Esophagus muscularis mucosa (tissue), 4 donors: ENCODE results near the gene IGF2. TPM values are rescaled to one million over a fixed set of nuclear protein-coding genes. Genes with fewer than 3 reads are reported as not detected.

ENCODE experiments used
- DNase-seq: peaks from one replicate; pipeline ENCODE4 v3.0.0-alpha.2; 2017; ENCODE audit errors: extremely low spot score
- H3K27ac ChIP-seq, 4 donors: fragments of 200-600 bp; sonication (generic); replicated peaks in 1 of 4; 1 replicate in 3 of 4; 2 replicates in 1 of 4; pipeline ENCODE4 v1.5.1; 2016 to 2019; ENCODE audit warnings: mild to moderate bottlenecking in 1 of 4
- H3K27me3 ChIP-seq, 4 donors: fragments of 200-600 bp; sonication (generic); one replicate each; pipeline versions ENCODE4 v1.5.1 to v1.6.0; 2016 to 2019
- H3K36me3 ChIP-seq, 4 donors: fragments of 200-600 bp; sonication (generic); one replicate each; pipeline ENCODE4 v1.5.1; 2016 to 2019
- H3K4me1 ChIP-seq, 4 donors: fragments of 200-600 bp; sonication (generic); one replicate each; pipeline ENCODE4 v1.5.1; 2016 to 2019
- H3K4me3 ChIP-seq, 4 donors: fragments of 200-600 bp; sonication (generic); 1 replicate in 2 of 4; 2 replicates in 2 of 4; pipeline ENCODE4 v1.5.1; 2016 to 2019; ENCODE audit warnings: mild to moderate bottlenecking in 4 of 4, moderate library complexity in 1 of 4
- H3K9me3 ChIP-seq, 4 donors: fragments of 200-600 bp; sonication (generic); 1 replicate in 3 of 4; 2 replicates in 1 of 4; pipeline ENCODE4 v1.5.1; 2016 to 2019
- EP300 ChIP-seq: sonication (generic); formaldehyde crosslinking; IDR thresholded peaks from one replicate; pipeline ENCODE4 v1.6.1; 2017; ENCODE audit warnings: antibody characterized with exemption
- POLR2A ChIP-seq: fragments of 450-650 bp; IDR thresholded peaks from one replicate; pipeline ENCODE4 v1.6.1; 2017; ENCODE audit warnings: antibody characterized with exemption, moderate library complexity, mild to moderate bottlenecking, low read depth
- POLR2AphosphoS5 ChIP-seq, 2 donors: sonication (generic); formaldehyde crosslinking; IDR thresholded peaks; one replicate each; pipeline ENCODE4 v1.6.1; 2017; ENCODE audit warnings: antibody characterized with exemption in 2 of 2
- WGBS: methylation state at CpG from one replicate; pipeline ENCODE4 v1.1.5; 2018; 5-methylcytosine and 5-hydroxymethylcytosine counted together
- intact Hi-C: fragments of 100-400 bp; cut with DNase I; formaldehyde crosslinking; loops from one replicate; pipeline ENCODE4 v1.15.1; 2023
- total RNA-seq, 4 donors: library from RNA; depleted of rRNA; stranded (reverse); fragments of >200 nt; gene quantifications; one replicate each; pipeline versions ENCODE4 v1.1.0 to v1.2.1, GENCODE V29; 2016
- TF ChIP-seq, protein P1 (sequence below), 3 experiments: fragments of 200-600 bp in 2 of 3; fragments of 450-650 bp in 1 of 3; sonication (generic) in 2 of 3; IDR thresholded peaks; one replicate each; pipeline ENCODE4 v1.5.1; 2017 to 2019; ENCODE audit warnings: antibody characterized with exemption in 3 of 3, mild to moderate bottlenecking in 2 of 3, moderate library complexity in 1 of 3

IGF2 gene
- total RNA-seq, 4 donors from 2014 or later: 25.5 to 59.6 (median 33.0) TPM

DNA sequence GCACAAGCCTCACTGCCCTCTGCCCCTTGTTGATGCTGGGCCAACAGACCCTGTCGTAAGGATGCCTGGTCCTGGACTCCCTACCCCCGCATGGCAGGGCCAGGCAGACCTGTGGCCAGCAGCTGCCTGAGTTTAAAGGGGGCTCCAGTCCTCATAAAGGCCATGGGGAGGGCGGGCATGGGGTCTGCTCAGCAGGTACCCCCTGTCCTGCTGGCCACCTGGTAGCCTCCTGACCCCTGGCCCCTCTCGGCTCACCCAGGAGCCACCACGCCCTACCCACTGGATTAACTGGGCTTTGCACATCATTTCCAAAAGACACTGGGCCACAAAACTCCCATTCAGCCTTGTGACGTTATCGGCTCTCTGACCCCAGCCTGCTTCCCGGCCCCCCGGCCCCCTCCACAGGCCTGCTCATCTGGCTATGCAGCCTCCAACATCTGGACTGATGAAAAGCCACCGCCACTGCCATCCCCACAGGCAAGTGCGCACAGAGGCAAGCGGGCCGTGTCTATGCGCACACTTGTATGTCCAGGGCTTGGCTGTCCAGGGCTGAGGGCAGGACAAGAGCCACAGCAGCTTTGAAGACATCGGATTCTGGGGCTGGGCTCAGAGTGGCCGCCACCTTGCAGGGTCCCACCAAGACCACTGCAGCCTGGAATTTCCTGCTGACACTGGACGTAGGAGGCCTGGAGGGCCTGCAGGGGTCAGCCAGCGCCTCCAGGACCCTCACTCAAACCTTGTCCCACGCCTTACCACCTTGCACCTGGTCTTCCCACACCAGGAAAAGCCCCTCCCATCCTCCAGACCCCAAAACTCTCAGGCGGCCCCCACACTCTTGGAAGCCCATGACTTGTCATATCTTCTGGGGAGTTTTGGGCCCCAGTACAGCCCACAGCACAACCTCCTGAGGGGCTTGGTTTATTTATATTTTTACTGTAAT is 48.7 kb downstream of the IGF2 start:
- Histone ChIP-seq H3K36me3 (no peaks in the 10 kb centered on the region), H3K4me3 (no peak overlapping the region), H3K9me3 (no peaks in the 10 kb centered on the region), H3K27me3 (peaks cover 0 to 37% (median 0%) of the 10 kb centered on the region in 4 donors), H3K4me1 (peaks cover 8 to 21% (median 11%) of the 10 kb centered on the region in 4 donors), H3K27ac (no peak overlapping the region)
- DNase-seq: no peak
- 90% methylated on average over 15 of the region's 20 CpGs for WGBS
- intact Hi-C loops: no loop called here
- TF ChIP-seq POLR2A (no peak), EP300 (no peak), POLR2AphosphoS5 (IDR thresholded peaks at IDR 0.05) (no peak)
- TF ChIP-seq, protein P1, sequence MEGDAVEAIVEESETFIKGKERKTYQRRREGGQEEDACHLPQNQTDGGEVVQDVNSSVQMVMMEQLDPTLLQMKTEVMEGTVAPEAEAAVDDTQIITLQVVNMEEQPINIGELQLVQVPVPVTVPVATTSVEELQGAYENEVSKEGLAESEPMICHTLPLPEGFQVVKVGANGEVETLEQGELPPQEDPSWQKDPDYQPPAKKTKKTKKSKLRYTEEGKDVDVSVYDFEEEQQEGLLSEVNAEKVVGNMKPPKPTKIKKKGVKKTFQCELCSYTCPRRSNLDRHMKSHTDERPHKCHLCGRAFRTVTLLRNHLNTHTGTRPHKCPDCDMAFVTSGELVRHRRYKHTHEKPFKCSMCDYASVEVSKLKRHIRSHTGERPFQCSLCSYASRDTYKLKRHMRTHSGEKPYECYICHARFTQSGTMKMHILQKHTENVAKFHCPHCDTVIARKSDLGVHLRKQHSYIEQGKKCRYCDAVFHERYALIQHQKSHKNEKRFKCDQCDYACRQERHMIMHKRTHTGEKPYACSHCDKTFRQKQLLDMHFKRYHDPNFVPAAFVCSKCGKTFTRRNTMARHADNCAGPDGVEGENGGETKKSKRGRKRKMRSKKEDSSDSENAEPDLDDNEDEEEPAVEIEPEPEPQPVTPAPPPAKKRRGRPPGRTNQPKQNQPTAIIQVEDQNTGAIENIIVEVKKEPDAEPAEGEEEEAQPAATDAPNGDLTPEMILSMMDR (IDR thresholded peaks at IDR 0.05): no peak

DNA sequence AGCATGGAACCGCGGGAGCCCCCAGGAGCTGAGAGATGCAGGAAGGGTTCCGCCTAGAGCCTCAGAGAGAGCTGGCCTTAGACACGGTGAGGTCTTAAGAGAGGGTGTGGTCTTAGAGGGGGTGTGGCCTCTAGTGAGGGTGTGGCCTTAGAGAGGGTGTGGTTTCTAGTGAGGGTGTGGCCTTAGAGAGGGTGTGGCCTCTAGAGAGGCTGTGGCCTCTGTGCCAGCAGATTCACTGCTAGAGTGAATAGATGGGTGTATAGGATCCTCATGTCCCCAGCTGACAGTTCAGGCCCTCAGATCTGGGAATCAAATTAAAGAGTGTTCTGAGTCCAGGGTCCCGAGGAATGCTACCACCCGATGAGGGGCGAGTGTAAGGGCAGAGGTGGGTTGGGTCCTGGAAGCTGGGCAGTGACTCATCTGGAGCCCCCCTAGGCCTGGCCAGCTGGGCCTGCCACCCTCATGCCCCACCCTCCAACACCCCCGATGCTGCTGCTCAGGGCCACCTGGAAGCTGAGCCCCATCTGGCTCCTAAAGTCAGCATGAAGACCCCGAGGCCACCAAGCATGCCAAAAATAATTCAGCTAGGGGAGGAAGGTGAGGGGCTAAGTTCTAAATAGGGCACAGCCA is 49.5 kb downstream of the IGF2 start:
- TF ChIP-seq EP300: no peak
- TF ChIP-seq, protein P1 (IDR thresholded peaks at IDR 0.05): no peak
- no peak for TF ChIP-seq POLR2AphosphoS5 (IDR thresholded peaks at IDR 0.05)
- no peak for TF ChIP-seq POLR2A
- Histone ChIP-seq H3K27ac (no peak overlapping the region), H3K4me1 (peaks cover 8 to 21% (median 11%) of the 10 kb centered on the region in 4 donors), H3K9me3 (peaks cover 0 to 6% (median 1%) of the 10 kb centered on the region in 4 donors), H3K36me3 (no peaks in the 10 kb centered on the region), H3K27me3 (peaks cover 0 to 45% (median 0%) of the 10 kb centered on the region in 4 donors), H3K4me3 (no peak overlapping the region)
- 84% methylated on average over 6 of the region's 9 CpGs for WGBS
- no peak for DNase-seq
- intact Hi-C loops: no loop called here

DNA sequence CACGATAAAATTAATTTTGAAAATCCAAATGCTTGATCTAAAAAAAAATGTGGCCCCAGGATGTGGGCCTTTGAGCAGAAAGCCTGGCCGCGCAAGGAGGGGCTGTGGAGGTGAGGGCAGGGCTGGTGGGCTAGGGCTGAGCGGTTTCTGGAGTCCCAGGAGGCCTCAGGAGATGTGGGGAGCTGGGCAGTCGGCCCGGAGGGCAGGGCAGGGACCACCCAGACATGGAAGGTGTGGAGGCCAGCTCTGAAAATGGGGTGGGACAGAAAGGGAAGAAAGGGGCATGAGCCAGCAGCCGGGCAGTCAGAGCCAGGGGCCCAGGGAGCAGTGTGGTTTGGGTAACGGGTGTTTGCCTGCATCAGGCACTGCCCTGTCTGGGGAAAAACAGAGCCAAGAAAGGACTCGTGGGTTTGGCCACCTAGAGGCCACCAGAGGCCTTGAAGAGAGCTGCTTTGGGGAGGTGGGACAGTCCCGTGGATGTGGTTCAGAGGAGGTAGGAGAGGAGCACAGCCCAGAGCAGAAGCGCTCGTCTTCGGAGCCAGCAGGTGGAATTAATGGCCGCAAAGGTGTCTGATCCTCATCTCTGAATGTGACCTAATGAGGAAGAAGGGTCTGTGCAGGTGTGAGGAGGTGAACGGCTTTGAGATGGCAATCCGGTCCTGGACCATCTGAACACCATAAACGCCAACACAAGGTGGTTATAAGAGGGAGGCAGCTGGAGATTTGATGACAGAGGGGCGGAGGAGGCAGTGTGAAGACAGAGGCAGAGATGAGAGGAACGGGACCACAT is 50.2 kb downstream of the IGF2 start:
- TF ChIP-seq POLR2A (no peak), POLR2AphosphoS5 (IDR thresholded peaks at IDR 0.05) (no peak), EP300 (no peak)
- TF ChIP-seq, protein P1 (IDR thresholded peaks at IDR 0.05): no peak
- DNase-seq: no peak
- Histone ChIP-seq H3K36me3 (no peaks in the 10 kb centered on the region), H3K4me3 (no peak overlapping the region), H3K27ac (no peak overlapping the region), H3K4me1 (peaks cover 8 to 13% (median 11%) of the 10 kb centered on the region in 4 donors), H3K27me3 (peaks cover 0 to 46% (median 0%) of the 10 kb centered on the region in 4 donors), H3K9me3 (peaks cover 0 to 13% (median 5%) of the 10 kb centered on the region in 4 donors)
- 88% methylated on average over 19 of the region's 19 CpGs for WGBS
- intact Hi-C loops: no loop called here

DNA sequence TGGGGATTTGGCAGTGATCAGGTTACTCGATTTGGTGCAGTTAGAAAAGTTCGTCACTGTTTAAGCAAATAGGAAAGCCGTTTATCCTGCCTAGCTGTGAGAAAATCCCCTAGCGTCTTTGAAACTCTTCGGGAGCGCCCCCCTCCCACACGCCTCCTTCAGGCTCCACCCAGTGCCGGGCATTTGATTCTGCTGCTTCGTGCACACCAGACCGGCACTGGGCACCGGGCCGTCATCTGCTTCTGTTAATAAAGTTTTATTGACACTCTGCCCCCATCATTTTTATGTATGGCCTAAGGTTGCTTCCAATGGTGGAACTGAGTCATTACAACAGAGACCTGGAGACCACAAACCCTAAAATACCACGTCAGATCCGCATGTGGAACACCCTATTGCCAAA is 50.9 kb downstream of the IGF2 start:
- H3K27me3 ChIP-seq: peaks cover 0 to 46% (median 0%) of the 10 kb centered on the region in 4 donors
- TF ChIP-seq EP300: no peak
- TF ChIP-seq POLR2AphosphoS5 (IDR thresholded peaks at IDR 0.05): no peak
- TF ChIP-seq POLR2A: no peak
- TF ChIP-seq, protein P1 (IDR thresholded peaks at IDR 0.05): no peak
- H3K4me3 ChIP-seq: no peak overlapping the region
- WGBS: 85% methylated on average over 14 of the region's 14 CpGs
- no peaks in the 10 kb centered on the region for H3K36me3 ChIP-seq
- no peak for DNase-seq
- peaks cover 0 to 18% (median 9%) of the 10 kb centered on the region in 4 donors for H3K9me3 ChIP-seq
- no peak overlapping the region for H3K27ac ChIP-seq
- intact Hi-C loops: no loop called here
- peaks cover 8 to 11% (median 9%) of the 10 kb centered on the region in 4 donors for H3K4me1 ChIP-seq
